Caki2 (cell line): ENCODE measurements around the gene MT3. TPM values are rescaled to one million over a fixed set of nuclear protein-coding genes. Genes with fewer than 3 reads are reported as not detected.
"Not testable (repeated sequence)": the region's sequence is repeated elsewhere in the genome, so short reads cannot be mapped to it uniquely, and the experiment has no call there.

ENCODE experiments used
- DNase-seq: peaks from one replicate; pipeline ENCODE4 v3.0.0-alpha.2; 2015; ENCODE audit warnings: low read depth
- in situ Hi-C: cut with HindIII; loops from 2 replicates; pipeline ENCODE4 v1.10.0; 2016; ENCODE audit warnings: low sequenced_read_pairs, low pct_unique_long_range_greater_than_20kb, mixed read lengths
- total RNA-seq: library from RNA; depleted of rRNA; stranded (reverse); fragments of >200 nt; shearing (Covaris generic); gene quantifications from 2 replicates; pipeline ENCODE4 v1.2.3, GENCODE V29; 2014; ENCODE audit warnings: low replicate concordance

Gene MT3
- total RNA-seq, 1 experiment from 2014 or later: not detected

- in situ Hi-C loops, DNase-seq: not testable (repeated sequence)
Measured at GRCh38 chr16:56623184-56623583, 33.9 kb downstream of the MT3 start.

GRCh38 chr16:56623637-56624036 is 34.3 kb downstream of the MT3 start:
- DNase-seq: no peak
- in situ Hi-C loops: no loop called here

GRCh38 chr16:56625140-56625942 is 36.0 kb downstream of the MT3 start, which contains the start of gene MT1E:
Gene MT1E, plus strand, starts transcription at chr16:56625781. Its CDS starts 71 bp downstream, at chr16:56625852.
- in situ Hi-C loops: no loop called here
- DNase-seq: no peak

GRCh38 chr16:56625943-56626654 is 36.8 kb downstream of the MT3 start:
- in situ Hi-C loops: no loop called here
- no peak for DNase-seq

GRCh38 chr16:56626685-56627084 is 37.4 kb downstream of the MT3 start:
- in situ Hi-C loops: no loop called here
- DNase-seq: no peak

GRCh38 chr16:56628486-56629350 is 39.4 kb downstream of the MT3 start:
- DNase-seq: no peak
- in situ Hi-C loops: no loop called here

GRCh38 chr16:56629531-56629930 is 40.2 kb downstream of the MT3 start:
- no peak for DNase-seq

GRCh38 chr16:56630134-56630533 is 40.8 kb downstream of the MT3 start:
- in situ Hi-C loops: no loop called here
- DNase-seq: no peak

More at GRCh38 chr16:56629531-56629930, 40.2 kb downstream of the MT3 start:
- in situ Hi-C loops: no loop called here

GRCh38 chr16:56631197-56631596 is 41.9 kb downstream of the MT3 start:
- DNase-seq: no peak
- in situ Hi-C loops: no loop called here

GRCh38 chr16:56631832-56632155 is 42.5 kb downstream of the MT3 start:
- in situ Hi-C loops: no loop called here
- DNase-seq: no peak

GRCh38 chr16:56632156-56632847 is 43.0 kb downstream of the MT3 start, which contains the start of gene MT1M:
Gene MT1M, plus strand, starts transcription at chr16:56632659. Its CDS starts 73 bp downstream, at chr16:56632732.
- in situ Hi-C loops: no loop called here

GRCh38 chr16:56632848-56633365 is 43.6 kb downstream of the MT3 start:
- no peak for DNase-seq
- in situ Hi-C loops: no loop called here

More at GRCh38 chr16:56632156-56632847, 43.0 kb downstream of the MT3 start, which contains the start of gene MT1M:
- DNase-seq: no peak

- DNase-seq: no peak
- in situ Hi-C loops: no loop called here
Measured at GRCh38 chr16:56633535-56633934, 44.2 kb downstream of the MT3 start.

- in situ Hi-C loops: no loop called here
Measured at GRCh38 chr16:56634715-56635440, 45.5 kb downstream of the MT3 start.

GRCh38 chr16:56635441-56635967 is 46.2 kb downstream of the MT3 start:
- in situ Hi-C loops: no loop called here
- DNase-seq: no peak

More at GRCh38 chr16:56634715-56635440, 45.5 kb downstream of the MT3 start:
- DNase-seq: no peak

- in situ Hi-C loops: no loop called here
- no peak for DNase-seq
Measured at GRCh38 chr16:56636616-56637413, 47.5 kb downstream of the MT3 start.
